Small intestine (tissue), 7 donors: ENCODE measurements around the gene AGPAT4. TPM values are rescaled to one million over a fixed set of nuclear protein-coding genes. Genes with fewer than 3 reads are reported as not detected.
"Not testable (repeated sequence)": the region's sequence is repeated elsewhere in the genome, so short reads cannot be mapped to it uniquely, and the experiment has no call there.

ENCODE experiments used
- DNase-seq, 2 donors: peaks; one replicate each; pipeline versions ENCODE4 v3.0.0 to v3.0.0-alpha.2; 2013
- FAIRE-seq: peaks from 2 replicates; lab custom pipeline; 2012; peaks lifted over from hg19 to GRCh38; lab: Jason Lieb, UNC
- H3K27ac ChIP-seq, 3 donors: one replicate each; pipeline ENCODE4 v1.5.1; 2013; ENCODE audit warnings: low read length in 2 of 3, mild to moderate bottlenecking in 2 of 3, control low read depth in 1 of 3, inconsistent platforms in 1 of 3, low read depth in 1 of 3, moderate library complexity in 1 of 3
- H3K27me3 ChIP-seq, 3 donors: one replicate each; pipeline ENCODE4 v1.6.1; 2013; ENCODE audit warnings: low read length in 3 of 3, inconsistent platforms in 1 of 3; ENCODE audit not compliant: control insufficient read depth in 3 of 3, insufficient read depth in 3 of 3
- H3K36me3 ChIP-seq, 3 donors: one replicate each; pipeline ENCODE4 v1.6.1; 2013; ENCODE audit warnings: low read length in 3 of 3, inconsistent platforms in 1 of 3, low read depth in 1 of 3, mild to moderate bottlenecking in 1 of 3, moderate library complexity in 1 of 3; ENCODE audit not compliant: control insufficient read depth in 3 of 3, insufficient read depth in 2 of 3
- H3K4me1 ChIP-seq, 3 donors: one replicate each; pipeline ENCODE4 v1.6.1; 2013; ENCODE audit warnings: low read length in 2 of 3, inconsistent platforms in 1 of 3, low read depth in 1 of 3, mild to moderate bottlenecking in 1 of 3, moderate library complexity in 1 of 3; ENCODE audit not compliant: control insufficient read depth in 3 of 3, insufficient read depth in 2 of 3
- H3K4me3 ChIP-seq, 3 donors: one replicate each; pipeline ENCODE4 v1.5.1; 2013; ENCODE audit warnings: low read length in 3 of 3, control low read depth in 1 of 3, inconsistent platforms in 1 of 3, low read depth in 1 of 3, mild to moderate bottlenecking in 1 of 3, moderate library complexity in 1 of 3
- H3K9me3 ChIP-seq, 2 donors: one replicate each; pipeline ENCODE4 v1.6.1; 2013; ENCODE audit warnings: low read depth in 1 of 2, low read length in 1 of 2; ENCODE audit not compliant: control insufficient read depth in 2 of 2, insufficient read depth in 1 of 2
- WGBS, 3 donors: extraction: QIAGEN DNeasy Blood & Tissue Kit; methylation state at CpG; one replicate each; pipeline ENCODE4 v1.1.7; 2013; 5-methylcytosine and 5-hydroxymethylcytosine counted together
- polyA plus RNA-seq, 4 donors: library from polyadenylated mRNA; stranded (reverse) in 3 of 4; unstranded in 1 of 4; fragments of 200-250 nt in 3 of 4; fragments of 120-200 nt in 1 of 4; gene quantifications; one replicate each; pipeline versions ENCODE4 v1.2.1 to v1.2.3, GENCODE V29; 2013
- donor health status: healthy with polysubstance abuse.
- donor health status: control.
- donor health status: control.
- donor health status: Bipolar disorder and iron deficiency.
- donor health status: healthy.

Gene AGPAT4
- polyA plus RNA-seq, 4 donors, result 1.6 to 2.3 TPM; not detected in 2

GRCh38 chr6:161127071-161127740, 146.7 kb downstream of the AGPAT4 start:
- Histone ChIP-seq H3K4me1 (no peaks in the 10 kb centered on the region), H3K27ac (no peak overlapping the region), H3K27me3 (no peaks in the 10 kb centered on the region), H3K36me3 (peaks cover 0 to 29% (median 2%) of the 10 kb centered on the region in 3 donors), H3K4me3 (no peak overlapping the region), H3K9me3 (no peaks in the 10 kb centered on the region)
- 97 to 99% (median 98%) methylated on average over 7 of the region's 7 CpGs for WGBS, 3 donors
- no peak for FAIRE-seq
- DNase-seq, result no peak

GRCh38 chr6:161125591-161125990, 148.3 kb downstream of the AGPAT4 start:
- H3K4me3 ChIP-seq, result no peak overlapping the region
- FAIRE-seq (no peak), DNase-seq (no peak)
- H3K9me3 ChIP-seq, result no peaks in the 10 kb centered on the region
- no peaks in the 10 kb centered on the region for H3K4me1 ChIP-seq
- WGBS, 3 donors, result 89 to 98% (median 89%) methylated on average over 2 of the region's 2 CpGs
- no peak overlapping the region for H3K27ac ChIP-seq
- H3K27me3 ChIP-seq, result no peaks in the 10 kb centered on the region
- H3K36me3 ChIP-seq, result peaks cover 0 to 25% (median 2%) of the 10 kb centered on the region in 3 donors

- not testable (repeated sequence) for FAIRE-seq, H3K27me3 ChIP-seq, H3K27ac ChIP-seq, H3K4me3 ChIP-seq, H3K9me3 ChIP-seq, H3K4me1 ChIP-seq, DNase-seq
- H3K36me3 ChIP-seq, result peaks cover 0 to 15% (median 0%) of the 10 kb centered on the region in 3 donors
These were observed 150.5 kb downstream of the AGPAT4 start for GRCh38 chr6:161123319-161123718.

- Histone ChIP-seq H3K27ac (no peak overlapping the region), H3K36me3 (peaks cover 0 to 19% (median 5%) of the 10 kb centered on the region in 3 donors), H3K4me1 (no peaks in the 10 kb centered on the region), H3K9me3 (no peaks in the 10 kb centered on the region), H3K27me3 (no peaks in the 10 kb centered on the region), H3K4me3 (no peak overlapping the region)
- FAIRE-seq (no peak), DNase-seq (no peak)
- 95 to 98% (median 98%) methylated on average over 2 of the region's 2 CpGs for WGBS, 3 donors
These were observed 155.9 kb downstream of the AGPAT4 start for GRCh38 chr6:161117942-161118341.

- H3K27me3 ChIP-seq, result no peaks in the 10 kb centered on the region
- no peak for FAIRE-seq
- 87 to 90% (median 89%) methylated on average over 7 of the region's 7 CpGs for WGBS, 3 donors
- no peaks in the 10 kb centered on the region for H3K4me1 ChIP-seq
- no peak overlapping the region for H3K4me3 ChIP-seq
- H3K9me3 ChIP-seq, result no peaks in the 10 kb centered on the region
- no peak for DNase-seq
- no peak overlapping the region for H3K27ac ChIP-seq
- H3K36me3 ChIP-seq, result peaks cover 0 to 22% (median 5%) of the 10 kb centered on the region in 3 donors
These were observed 156.6 kb downstream of the AGPAT4 start for GRCh38 chr6:161117308-161117707.

GRCh38 chr6:161116554-161116953, 157.3 kb downstream of the AGPAT4 start:
- Histone ChIP-seq H3K27me3 (no peaks in the 10 kb centered on the region), H3K27ac (no peak overlapping the region), H3K4me1 (no peaks in the 10 kb centered on the region), H3K36me3 (peaks cover 0 to 27% (median 9%) of the 10 kb centered on the region in 3 donors), H3K9me3 (no peaks in the 10 kb centered on the region), H3K4me3 (no peak overlapping the region)
- 88 to 96% (median 95%) methylated on average over 4 of the region's 4 CpGs for WGBS, 3 donors
- DNase-seq (no peak), FAIRE-seq (no peak)

GRCh38 chr6:161115468-161115867, 158.4 kb downstream of the AGPAT4 start:
- Histone ChIP-seq H3K9me3 (no peaks in the 10 kb centered on the region), H3K4me1 (no peaks in the 10 kb centered on the region), H3K27me3 (no peaks in the 10 kb centered on the region), H3K27ac (no peak overlapping the region), H3K36me3 (peaks cover 6 to 33% (median 13%) of the 10 kb centered on the region in 3 donors), H3K4me3 (no peak overlapping the region)
- FAIRE-seq (no peak), DNase-seq (no peak)
- 84 to 88% (median 86%) methylated on average over 3 of the region's 3 CpGs for WGBS, 3 donors

- Histone ChIP-seq H3K4me3 (no peak overlapping the region), H3K27me3 (no peaks in the 10 kb centered on the region), H3K36me3 (peaks cover 23 to 46% (median 25%) of the 10 kb centered on the region in 3 donors), H3K4me1 (no peaks in the 10 kb centered on the region), H3K9me3 (no peaks in the 10 kb centered on the region), H3K27ac (no peak overlapping the region)
- FAIRE-seq (no peak), DNase-seq (no peak)
- 71 to 96% (median 77%) methylated on average over 4 of the region's 4 CpGs for WGBS, 3 donors
These were observed 162.6 kb downstream of the AGPAT4 start for GRCh38 chr6:161111261-161111660.
